NB4 (cell line): ENCODE results near the gene OLIG2.

Source experiments
- DNase-seq: peaks from one replicate; pipeline ENCODE4 v3.0.0; 2010; ENCODE audit warnings: low read depth
- H3K4me3 ChIP-seq: one replicate; pipeline ENCODE4 v1.5.1; 2011; ENCODE audit warnings: mild to moderate bottlenecking, low read depth, low read length, moderate library complexity
- CTCF ChIP-seq: IDR thresholded peaks from one replicate; pipeline ENCODE4 v1.5.1; 2012; ENCODE audit warnings: low read depth, low read length
- MAX ChIP-seq: IDR thresholded peaks from 2 replicates; pipeline ENCODE4 v1.6.1; 2011; ENCODE audit warnings: low read depth, low read length
- MYC ChIP-seq: IDR thresholded peaks from 2 replicates; pipeline ENCODE4 v1.6.1; 2011; ENCODE audit warnings: low read depth, low read length
- POLR2A ChIP-seq: IDR thresholded peaks from 2 replicates; pipeline ENCODE4 v1.6.1; 2011; ENCODE audit warnings: mild to moderate bottlenecking; ENCODE audit not compliant: insufficient read length; ENCODE audit errors: extremely low read depth

Gene OLIG2

GRCh38 chr21:32990666-32991065 lies 35.1 kb upstream of the OLIG2 start:
- no peak for DNase-seq
- TF ChIP-seq MAX (no peak), MYC (no peak), POLR2A (no peak), CTCF (no peak)
- no peak overlapping the region for H3K4me3 ChIP-seq

GRCh38 chr21:32991361-32991760 lies 34.4 kb upstream of the OLIG2 start:
- no peak overlapping the region for H3K4me3 ChIP-seq
- no peak for TF ChIP-seq MAX
- TF ChIP-seq POLR2A, result no peak
- no peak for TF ChIP-seq MYC
- no peak for TF ChIP-seq CTCF
- no peak for DNase-seq

- H3K4me3 ChIP-seq, result no peak overlapping the region
- TF ChIP-seq MYC (no peak), POLR2A (no peak), MAX (no peak), CTCF (no peak)
- DNase-seq, result no peak
Observed at GRCh38 chr21:32993894-32994293, 31.8 kb upstream of the OLIG2 start.

- no peak overlapping the region for H3K4me3 ChIP-seq
- TF ChIP-seq MYC (no peak), CTCF (peak; percentile 38), POLR2A (no peak), MAX (no peak)
- DNase-seq, result peak; percentile 54
Observed at GRCh38 chr21:32994305-32994704, 31.4 kb upstream of the OLIG2 start.

- DNase-seq, result peak; percentile 95
- TF ChIP-seq MAX, result peak; percentile 93
- no peak for TF ChIP-seq CTCF
- TF ChIP-seq MYC, result peak; percentile 96
- TF ChIP-seq POLR2A, result peak; percentile 18
- H3K4me3 ChIP-seq, result peak overlapping the region; percentile 30
Observed at GRCh38 chr21:33007747-33008146, 18.0 kb upstream of the OLIG2 start.
